ENCODE data around the gene OLFML1.
"Not testable (repeated sequence)": the region's sequence is repeated elsewhere in the genome, so short reads cannot be mapped to it uniquely, and the experiment has no call there.

The OLFML1 gene

DNA sequence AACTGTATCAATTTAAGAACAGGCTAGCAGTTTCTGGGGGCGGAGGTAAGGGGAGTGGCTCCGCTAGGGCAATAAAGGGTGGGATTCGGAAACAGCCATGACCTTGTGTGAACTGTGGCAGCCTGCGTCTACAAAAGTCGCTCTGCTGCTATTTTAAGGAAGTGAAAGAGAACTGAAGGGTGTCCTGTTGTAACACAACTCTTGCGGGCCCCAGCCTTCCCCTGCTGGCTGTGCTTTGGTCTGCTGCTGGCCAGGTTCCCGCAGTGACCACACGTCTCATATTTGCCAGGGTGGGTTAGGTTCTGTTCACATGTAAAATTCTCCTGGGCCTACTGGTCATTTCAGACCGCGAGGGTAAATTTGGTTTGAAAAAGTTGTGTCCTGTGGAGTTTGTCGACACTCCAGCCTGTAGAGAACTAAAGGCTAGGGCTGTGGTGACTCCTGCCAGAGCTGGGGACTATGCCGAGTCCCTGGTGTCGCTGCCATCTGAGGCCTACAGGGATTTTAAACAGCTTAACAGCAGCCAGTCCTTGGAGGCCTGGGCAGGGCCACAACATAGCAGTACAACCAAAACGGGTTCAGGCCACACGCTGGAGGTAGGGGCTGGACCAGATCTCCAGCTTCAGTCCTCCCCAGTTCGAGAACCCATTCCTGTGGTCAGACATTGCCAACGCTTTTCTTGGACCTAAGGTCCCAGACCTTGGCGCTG is 27.4 kb downstream of the OLFML1 start:
- peak; percentile 25 for DNase-seq (ENCODE audit: low read depth, low spot score)

DNA sequence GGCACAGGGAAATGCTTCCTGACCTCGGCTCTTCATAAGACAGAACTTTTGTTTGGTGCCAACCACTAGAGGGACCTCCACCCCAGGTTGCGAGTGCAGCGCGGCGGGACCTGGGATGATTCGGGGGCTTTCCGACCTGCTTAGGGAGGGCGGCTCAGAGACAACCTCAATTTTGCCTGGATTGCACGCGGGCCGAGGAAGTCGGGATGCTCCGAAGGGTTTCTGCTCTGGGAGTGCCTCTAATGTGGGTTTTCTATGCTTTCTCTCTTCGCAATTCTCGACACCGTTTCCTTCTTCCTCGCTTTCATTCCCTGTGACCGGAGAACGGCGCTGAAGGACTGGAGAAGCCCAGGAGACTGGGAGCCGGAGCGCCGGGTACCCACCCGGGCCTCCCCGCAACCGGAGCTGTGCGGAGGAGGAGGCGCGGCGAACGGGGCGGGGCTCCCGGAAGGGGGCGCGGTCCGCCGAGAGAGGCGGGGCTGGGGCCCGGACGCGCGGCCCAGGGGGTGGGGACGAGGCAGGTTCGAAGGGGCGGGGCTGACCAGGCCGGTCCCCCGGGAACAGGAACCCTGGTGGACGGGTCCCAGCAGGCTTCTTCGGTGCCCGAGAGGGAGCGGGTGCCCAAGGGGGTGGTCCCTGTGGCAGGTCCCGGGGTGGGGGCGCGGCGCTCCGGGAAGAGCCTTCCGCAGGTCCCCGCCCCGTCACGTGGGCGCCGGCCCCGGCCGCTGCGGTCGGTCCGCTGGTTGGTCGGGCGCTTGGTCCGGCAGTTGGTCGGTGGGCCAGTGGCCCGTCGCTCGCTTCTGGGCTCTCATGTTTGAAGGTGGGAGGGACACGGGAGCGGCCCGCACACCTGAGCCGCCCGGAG is 28.2 kb downstream of the OLFML1 start, which contains the start of gene PPFIBP2:
Gene PPFIBP2, plus strand, starts transcription at position 766 of the 865 bp plus-strand sequence. CDS start 35,477 bp downstream, outside the sequence.
- peak; percentile 85 for DNase-seq (ENCODE audit: low read depth, low spot score)

DNA sequence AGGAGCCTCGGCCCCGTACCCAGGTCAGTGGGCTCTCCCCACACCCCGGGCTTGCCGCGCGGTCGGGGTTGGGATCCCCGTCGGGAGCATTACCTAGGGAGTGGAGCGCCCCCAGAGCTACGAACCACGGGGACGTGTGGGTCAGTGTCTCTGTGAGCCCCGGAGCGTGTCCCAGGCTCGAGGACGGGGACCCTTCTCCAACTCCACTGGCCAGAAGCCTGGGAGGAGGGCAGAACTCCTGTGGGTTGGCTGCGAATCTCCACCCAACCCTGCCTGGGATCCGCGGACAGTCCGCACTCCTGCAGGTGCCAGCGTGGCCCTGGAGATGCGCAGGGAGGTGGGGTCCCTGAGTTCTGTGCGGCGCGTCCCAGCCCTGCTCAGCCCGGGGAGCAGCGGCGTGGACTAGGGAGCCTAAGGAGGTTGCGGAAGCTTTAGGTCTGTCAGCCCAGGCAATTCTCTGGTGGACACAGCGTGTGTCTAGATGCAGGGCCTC is 28.8 kb downstream of the OLFML1 start:
- DNase-seq (ENCODE audit: low read depth, low spot score), result peak; percentile 26

DNA sequence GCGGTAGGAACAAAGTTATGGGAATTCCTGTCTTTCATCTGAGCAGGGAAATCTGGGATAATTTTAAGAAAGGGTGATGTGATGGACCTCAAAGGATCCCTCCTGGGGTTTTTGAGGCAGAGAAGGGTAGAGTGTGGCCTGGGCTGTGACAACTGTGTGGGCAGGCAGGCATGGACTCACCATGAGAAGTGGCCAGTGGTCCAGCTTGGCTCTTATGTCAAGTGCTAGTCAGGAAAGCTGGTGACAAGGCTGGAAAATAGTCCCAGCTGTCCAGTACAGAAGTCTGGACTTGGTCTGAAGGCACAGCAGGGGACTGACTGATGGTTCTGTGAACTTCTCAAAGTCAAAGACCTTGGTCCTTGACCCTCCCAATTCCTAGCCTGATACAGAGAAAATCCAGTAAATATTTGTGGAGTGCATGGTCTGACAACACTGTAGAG is 30.2 kb downstream of the OLFML1 start:
- DNase-seq (ENCODE audit: low read depth, low spot score), result no peak

DNA sequence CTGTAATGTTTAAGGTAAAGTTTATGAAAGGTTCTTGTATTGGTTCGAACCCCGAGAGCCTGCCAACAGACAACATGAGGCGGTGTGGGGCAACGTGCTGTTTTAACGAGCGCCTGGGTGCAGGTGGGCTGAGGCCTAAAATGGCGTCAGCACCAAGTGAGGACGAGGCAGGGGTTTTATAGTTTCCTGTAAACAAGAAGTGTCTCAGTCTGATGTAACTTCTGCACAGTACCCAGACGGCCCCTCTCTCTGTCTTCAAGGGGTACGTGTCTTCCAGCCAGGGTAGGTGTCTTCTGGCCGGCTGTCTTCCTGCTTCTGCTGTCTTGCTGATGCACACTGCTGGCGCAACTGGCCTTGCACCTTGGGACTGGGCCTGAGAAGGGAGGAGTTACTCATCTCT is 31.2 kb downstream of the OLFML1 start:
- DNase-seq (ENCODE audit: low read depth, low spot score), result no peak

DNA sequence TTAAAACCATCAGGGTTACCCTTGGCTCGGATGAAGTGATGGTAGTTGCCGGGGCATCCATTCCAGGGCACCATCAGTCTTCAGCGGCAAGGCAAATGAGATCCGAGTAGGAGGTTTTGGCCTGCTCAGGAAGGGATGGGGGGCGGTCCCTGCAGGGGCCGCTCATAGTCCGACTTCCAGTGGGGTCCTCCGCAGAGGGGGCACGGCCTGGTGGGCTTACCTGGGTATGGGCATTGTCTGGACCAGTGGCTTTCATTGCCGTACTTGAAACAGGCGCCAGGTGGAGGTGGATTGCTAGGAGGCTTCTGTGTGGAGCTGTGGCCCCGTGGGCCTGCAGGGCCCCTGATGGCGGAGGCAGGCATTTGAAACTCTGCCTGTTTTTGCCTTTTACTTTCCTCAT is 32.4 kb downstream of the OLFML1 start:
- not testable (repeated sequence) for DNase-seq (ENCODE audit: low read depth, low spot score)

DNA sequence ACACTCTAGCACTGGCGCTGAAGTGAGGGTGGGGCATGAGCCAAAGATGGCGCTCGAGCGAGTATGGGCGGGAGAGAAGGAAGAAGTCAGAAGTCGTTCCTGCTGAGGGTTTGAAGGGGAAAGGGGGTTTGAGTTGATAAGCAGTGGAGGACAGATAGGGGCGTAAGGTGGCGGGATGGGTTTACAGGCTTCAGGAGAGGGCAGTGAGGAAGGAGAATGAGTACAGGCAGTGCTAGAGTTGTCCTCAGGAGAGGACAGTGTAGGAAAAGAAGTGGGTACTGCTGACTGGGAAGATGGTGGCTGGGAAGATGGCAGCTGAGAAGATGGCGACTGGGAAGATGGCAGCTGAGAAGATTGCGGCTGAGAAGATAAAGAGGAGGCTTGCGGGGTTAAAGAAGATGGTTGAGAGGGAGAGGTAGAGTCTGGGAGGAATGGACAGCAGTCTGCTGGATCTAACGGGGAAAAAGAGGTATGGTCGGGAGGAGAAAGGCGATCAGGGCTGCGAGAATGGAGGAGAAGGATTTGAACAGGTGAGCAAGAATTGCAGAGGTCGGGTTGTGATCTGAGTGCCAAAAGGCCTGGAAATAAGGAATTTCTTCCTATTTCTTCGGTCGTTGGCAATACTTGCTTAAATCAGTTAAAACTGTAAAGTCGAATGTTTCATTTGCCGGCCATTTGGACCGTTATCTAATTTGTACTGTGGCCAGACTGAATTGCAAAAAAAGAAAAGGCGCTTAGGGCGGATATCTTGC is 33.7 kb downstream of the OLFML1 start:
- DNase-seq (ENCODE audit: low read depth, low spot score), result no peak

DNA sequence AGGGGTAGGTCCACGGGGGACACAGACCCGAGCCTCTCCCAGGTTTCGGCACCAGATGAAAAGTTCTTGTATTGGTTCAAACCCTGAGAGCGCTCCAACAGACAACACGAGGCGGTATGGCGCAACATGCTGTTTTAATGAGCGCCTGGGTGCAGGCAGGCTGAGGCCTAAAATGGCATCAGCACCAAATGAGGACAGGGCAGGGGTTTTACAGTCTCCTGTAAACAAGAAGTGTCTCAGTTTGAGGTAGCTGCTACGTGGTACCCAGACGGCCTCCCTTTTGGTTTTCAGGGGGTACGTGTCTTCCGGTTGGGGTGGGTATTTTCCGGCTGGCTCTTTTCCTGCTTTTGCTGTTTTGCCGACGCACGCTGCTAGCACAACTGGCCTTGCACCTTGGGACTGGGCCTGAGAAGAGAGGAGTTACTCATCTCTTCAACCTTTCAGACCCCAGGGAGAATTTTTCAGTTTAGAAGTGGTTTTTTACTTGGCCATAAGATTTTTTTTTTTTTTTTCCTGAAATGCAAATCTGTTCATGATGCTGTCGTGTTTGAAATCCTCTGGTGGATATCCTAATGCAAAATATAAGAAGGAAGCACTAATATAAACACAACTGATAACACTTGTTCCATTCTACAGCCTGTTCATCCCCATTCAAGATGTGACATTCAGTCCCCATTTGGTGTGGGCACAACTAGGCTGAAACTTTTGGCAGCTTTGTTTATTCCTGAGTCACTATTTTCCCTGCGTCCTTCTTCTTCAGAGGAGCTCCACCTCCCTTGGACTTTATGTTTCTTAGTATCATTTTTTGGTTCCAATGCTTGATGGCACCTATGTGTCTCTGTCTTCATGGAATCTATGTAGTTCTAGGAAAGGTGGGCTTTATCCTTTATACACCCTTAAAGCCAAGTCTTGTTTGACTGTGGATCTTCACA is 35.0 kb downstream of the OLFML1 start:
- DNase-seq (ENCODE audit: low read depth, low spot score), result no peak

DNA sequence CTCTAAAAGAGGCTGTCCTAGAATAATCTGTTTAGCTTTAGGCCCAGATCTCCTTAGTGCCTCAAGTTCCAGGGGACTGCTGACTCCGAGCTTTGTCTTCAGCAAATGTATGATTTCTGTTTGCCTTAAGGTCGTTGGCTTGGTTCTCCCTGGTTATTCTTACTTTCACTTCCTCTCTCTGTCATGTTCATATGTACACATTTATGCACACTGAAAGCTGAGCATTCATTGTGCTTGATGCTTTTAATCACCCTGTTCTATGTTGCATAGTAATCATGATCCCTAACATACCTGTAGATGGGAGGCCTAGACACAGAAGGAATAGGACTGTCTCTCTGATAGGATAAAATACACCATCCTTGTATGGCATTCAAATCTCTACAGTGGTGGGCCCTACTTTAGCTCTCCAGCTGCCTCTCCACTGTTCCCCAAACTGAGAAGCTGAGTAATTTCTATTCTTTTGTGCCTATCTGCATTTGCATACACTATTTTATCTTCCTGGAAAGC is 35.7 kb downstream of the OLFML1 start:
- DNase-seq (ENCODE audit: low read depth, low spot score), result no peak

DNA sequence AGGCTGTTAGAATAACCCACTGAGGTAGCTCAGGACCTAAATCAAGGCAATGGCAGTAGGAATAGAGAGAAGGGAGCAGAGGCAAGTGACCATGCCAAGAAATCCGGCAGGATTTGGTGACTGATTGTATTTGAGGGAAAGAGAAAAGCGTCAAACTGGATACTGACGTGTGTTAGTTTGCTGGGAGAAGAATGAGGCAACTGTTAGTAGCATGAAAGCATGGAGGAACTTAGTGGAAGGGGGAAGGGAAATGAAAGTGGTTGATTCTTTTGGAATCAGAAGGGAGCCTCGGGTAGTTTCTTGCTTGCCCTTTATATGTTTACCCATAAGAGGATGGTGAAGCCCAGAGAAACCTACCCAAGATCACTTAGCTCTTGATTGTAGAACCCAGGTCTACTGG is 36.8 kb downstream of the OLFML1 start:
- no peak for DNase-seq (ENCODE audit: low read depth, low spot score)

DNA sequence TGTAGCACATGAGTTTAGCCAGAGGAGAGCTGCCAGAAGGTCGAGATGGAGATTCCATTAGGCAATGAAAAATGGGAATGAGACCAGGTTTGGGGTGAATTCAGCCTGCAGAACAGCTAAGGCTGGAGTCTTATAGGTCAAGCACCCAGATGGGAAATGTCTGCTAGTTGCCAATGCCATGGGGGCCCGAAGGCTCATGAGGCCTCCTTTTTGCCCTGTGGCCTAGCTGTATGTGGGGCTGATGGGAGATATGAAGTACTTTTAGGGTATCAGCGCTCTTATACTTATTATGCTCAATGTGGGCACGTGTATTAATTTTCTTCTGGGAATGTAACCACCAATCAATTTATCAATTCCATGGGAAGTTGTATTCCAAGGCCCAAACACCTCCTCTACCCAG is 37.2 kb downstream of the OLFML1 start:
- DNase-seq (ENCODE audit: low read depth, low spot score), result no peak

DNA sequence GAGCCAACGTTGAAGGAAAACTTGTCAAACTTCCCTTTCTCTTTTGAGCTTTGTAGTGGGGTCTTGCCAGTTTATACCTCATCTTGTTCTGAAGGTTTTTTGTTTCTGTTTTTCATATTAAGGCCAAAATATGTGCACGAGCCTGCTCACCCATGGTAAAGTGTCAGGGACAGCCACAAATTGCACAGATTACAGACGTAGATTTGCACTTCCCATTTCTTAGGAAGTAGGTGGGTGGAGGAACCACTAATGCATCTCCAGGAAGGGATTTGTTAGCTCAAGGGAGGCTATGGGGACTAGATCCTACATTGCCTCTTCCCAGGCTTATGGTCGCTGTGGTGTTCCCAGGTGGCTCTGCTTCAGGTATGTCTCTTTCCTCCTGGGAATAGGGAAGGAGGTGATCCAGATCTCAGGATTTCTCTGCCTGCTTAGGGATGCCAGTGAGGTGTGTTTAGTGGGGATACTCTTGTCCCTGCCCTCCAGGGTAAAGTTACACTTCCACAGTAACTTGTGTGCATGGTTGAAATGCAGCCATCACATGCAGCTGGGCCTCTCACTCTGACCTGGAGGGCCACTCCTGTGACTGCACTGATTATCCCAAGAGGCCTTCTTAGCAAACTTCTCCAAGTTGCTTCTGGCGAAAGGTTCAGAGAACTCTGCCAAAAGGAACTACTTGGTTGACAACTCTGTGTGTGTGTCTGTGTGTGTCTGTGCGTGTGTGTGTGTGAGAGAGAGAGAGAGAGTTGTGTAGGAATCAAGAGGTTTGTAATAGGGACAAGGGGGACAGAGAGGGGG is 38.3 kb downstream of the OLFML1 start:
- DNase-seq (ENCODE audit: low read depth, low spot score), result no peak

DNA sequence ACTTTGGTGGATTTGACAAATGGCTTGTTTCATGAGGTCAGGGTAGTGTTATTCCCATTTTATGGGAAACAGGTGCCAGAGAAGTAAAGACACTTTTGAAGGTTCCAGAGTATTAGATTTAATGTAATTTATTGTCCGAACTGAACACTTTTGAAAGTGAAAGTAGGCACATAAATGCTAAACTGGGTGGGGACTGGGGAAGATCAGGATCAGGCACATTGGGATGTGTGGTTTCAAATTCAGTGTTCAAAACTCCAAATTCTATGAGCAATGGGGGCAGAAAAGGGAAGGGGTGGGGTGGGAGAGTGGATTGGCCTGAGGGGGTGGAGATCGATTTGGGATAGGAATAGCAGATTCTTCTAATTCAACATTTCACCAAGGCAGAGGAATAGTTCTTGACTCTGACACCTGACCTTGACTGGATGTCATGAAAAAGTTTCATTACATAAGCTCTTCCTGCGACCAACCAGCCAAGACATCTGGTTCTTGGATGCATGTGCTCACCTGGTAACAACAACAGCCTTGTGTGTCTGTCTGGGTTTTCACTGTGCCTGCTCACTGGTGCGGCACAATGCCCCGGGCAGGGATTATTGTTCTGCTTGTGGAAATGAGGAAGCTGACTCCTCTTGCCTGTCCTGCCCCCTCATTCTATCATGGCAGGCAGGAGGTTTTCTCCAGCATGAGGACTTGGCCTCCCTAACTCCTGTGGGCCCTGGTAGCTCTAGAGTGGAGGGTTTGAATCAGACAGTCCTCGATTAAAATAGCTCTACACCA is 39.3 kb downstream of the OLFML1 start:
- no peak for DNase-seq (ENCODE audit: low read depth, low spot score)

DNA sequence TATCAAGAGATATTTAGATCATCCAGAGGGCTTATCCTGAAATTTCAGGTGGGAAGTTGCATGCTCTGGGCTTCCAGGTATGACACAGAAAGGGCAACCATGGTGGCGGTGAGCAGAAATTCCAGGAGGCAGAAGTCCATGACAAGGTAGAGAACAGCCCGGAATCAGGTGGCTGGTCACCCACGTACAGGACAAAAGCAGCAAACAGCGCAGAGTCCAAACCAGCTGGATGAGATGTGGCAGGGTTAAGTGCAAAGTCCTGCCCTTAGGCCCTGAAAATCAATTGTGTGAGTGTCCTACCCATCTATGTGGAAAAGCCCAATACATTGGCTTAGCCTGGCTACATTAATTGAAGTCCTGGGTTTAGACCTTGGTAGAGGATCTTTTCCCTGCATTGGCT is 40.1 kb downstream of the OLFML1 start:
- DNase-seq (ENCODE audit: low read depth, low spot score), result no peak

DNA sequence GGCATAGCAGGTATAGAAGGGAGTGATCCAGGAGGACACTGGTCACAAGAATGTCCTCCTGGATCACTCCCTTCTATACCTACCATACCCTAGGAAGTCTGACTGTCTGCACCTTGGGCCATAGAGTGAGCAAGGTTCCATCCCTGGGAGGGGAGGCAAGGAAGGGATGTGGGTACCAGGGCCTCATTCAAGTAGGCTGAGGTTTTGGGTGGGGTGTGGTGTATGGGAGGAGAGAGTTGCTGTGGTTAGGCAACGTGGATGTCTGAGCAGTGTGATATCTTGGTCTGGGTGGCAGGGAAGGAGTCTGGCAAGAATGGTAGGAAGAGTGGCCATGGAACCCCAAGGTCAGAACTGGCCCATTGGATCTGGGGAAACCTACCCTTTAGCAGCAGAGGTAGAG is 41.7 kb downstream of the OLFML1 start:
- DNase-seq (ENCODE audit: low read depth, low spot score), result no peak

DNA sequence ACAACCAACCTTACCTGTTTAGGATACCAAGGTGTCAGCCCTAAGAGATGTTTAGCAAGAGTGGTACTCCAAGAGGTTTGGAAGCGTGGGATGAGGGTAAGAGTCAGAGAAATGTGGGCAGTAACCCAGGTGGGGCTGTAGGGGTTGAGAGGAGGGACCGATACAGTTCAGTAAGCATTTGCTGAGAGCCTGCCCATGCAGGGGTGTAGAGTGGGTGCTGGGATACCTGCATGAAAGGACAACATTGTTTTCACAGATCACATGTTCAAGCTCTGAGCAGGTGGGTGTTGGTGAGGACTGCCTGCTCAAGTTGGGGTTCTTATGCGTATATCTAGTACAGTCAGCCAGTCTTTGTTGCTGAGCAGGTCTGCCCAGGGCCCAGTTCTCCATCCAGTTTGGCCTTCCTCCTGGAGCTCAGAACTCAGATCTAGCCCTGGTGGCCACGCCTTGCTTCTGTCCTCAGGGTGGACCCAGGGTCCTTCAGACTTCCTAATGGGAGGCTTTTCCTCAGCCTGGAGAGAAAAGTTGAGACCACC is 43.3 kb downstream of the OLFML1 start:
- no peak for DNase-seq (ENCODE audit: low read depth, low spot score)

DNA sequence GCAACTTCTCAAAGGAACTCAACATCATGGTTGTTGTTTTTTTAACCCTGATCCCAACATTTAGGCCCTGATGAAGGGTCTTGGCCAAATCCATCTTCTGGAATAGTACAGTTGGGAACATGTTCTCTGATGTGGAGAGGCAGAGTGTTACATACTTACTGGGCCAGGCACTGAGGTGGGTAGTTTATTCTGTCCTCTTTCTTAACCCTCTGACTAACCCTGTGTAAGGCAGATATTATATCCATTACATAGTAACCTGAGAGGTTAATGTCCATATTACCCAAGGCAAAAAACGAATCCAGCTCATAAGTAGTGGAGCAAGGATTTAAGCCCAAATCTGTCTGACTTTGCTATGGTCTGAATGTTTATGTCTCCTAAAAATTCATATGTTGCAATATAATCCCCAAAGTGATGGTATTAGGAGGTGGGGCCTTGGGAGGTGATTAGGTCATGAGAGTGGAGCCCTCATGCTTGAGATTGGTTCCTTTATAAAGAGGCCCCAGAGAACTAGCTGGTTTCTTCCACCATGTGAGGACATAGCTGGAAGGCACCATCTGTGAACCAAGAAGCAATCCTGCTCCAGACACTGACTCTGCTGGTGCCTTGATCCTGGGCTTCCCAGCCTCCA is 44.8 kb downstream of the OLFML1 start:
- DNase-seq (ENCODE audit: low read depth, low spot score), result no peak

DNA sequence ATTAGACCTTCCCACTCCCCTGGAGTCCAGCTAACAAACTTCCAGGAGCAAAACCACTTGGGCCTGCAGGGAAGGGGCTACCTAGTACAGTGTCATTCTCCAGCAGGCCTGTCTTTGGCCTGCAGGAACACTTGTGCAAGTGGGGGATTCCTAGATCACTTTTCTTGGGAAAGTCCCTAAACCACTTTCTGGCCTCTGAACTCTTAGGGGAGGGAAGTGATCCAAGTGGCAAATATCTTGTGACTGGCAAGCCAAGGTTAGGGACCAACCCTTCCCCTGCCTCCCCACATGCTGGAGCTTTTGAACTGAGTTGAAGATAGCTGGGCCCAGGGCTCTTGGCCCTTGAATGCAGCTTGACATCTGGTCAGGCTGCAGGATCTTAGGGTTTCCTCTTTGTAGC is 45.7 kb downstream of the OLFML1 start:
- no peak for DNase-seq (ENCODE audit: low read depth, low spot score)

All from astrocyte of the hippocampus (primary cell).